ENCODE results near the gene CCDC63. TPM values are rescaled to one million over a fixed set of nuclear protein-coding genes. Genes with fewer than 3 reads are reported as not detected.
"Not testable (repeated sequence)": the region's sequence is repeated elsewhere in the genome, so short reads cannot be mapped to it uniquely, and the experiment has no call there.

Gene CCDC63
- total and polyA plus RNA-seq, 4 donors: not detected

DNA sequence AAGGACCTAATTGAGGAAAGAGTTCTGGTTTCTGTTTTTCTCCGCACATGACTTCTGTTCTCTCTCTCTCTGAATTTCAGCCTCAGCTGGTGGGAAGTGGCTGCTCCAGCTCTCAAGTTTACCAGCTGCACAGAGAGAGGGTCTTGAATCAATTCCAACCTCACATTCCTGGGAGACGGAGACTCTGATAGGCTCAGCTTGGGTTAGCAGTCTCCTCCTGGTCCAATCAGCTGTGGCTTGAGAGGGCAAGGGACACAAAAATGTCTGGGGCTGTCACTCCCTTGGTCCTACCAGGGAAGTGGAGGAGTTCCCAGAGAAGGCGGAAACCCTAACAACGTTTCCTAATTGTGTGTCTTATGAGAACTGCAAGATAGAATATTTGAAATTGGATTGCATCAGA, 7.0 kb downstream of the CCDC63 start:
- no peak overlapping the region for H3K27ac ChIP-seq (ENCODE audit: low read depth, low read length)
- 33% methylated on average over 1 of the region's 4 CpGs for WGBS (ENCODE audit: insufficient coverage)
- no peaks in the 10 kb centered on the region for H3K4me1 ChIP-seq (ENCODE audit: control insufficient read depth, insufficient read depth, low read length)
- peak in 3 of 6 donors; percentile 20 to 69 (median 50) for DNase-seq (ENCODE audit: low read depth in 4 of 6, low spot score in 6 of 6)
- no peaks in the 10 kb centered on the region for H3K9me3 ChIP-seq (ENCODE audit: control insufficient read depth, insufficient read depth, low read length)
- H3K36me3 ChIP-seq (ENCODE audit: control insufficient read depth, insufficient read depth, low read length): no peaks in the 10 kb centered on the region
- no peaks in the 10 kb centered on the region for H3K27me3 ChIP-seq (ENCODE audit: control insufficient read depth, insufficient read depth, low read length)
- H3K4me3 ChIP-seq (ENCODE audit: low read depth, low read length): no peak overlapping the region

DNA sequence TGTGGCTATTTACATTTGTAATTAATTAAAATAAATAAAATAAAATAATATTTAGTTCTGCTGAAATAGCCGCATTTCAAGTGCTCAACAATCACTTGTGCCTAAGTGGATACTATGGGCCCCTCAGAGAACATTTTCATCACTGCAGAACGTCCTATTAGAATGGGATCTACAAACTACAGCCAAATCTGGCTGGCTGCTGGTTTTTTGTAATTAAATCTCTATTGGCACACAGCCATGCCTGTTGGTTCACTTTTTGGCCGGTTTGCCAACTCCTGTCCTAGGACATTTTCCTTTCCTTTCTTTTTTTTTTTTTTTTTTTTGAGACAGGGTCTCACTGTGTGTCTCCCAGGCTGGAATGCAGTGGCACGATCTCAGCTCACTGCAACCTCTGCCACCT, 9.8 kb downstream of the CCDC63 start:
- Histone ChIP-seq H3K27ac (ENCODE audit: low read depth, low read length) (no peak overlapping the region), H3K4me3 (ENCODE audit: low read depth, low read length) (no peak overlapping the region), H3K27me3 (ENCODE audit: control insufficient read depth, insufficient read depth, low read length) (no peaks in the 10 kb centered on the region), H3K9me3 (ENCODE audit: control insufficient read depth, insufficient read depth, low read length) (no peaks in the 10 kb centered on the region), H3K36me3 (ENCODE audit: control insufficient read depth, insufficient read depth, low read length) (no peaks in the 10 kb centered on the region), H3K4me1 (ENCODE audit: control insufficient read depth, insufficient read depth, low read length) (peaks cover 2% of the 10 kb centered on the region)
- 59% methylated on average over 3 of the region's 4 CpGs for WGBS (ENCODE audit: insufficient coverage)
- DNase-seq (ENCODE audit: low read depth in 4 of 6, low spot score in 6 of 6): peak in 2 of 6 donors; percentile 11 to 30

DNA sequence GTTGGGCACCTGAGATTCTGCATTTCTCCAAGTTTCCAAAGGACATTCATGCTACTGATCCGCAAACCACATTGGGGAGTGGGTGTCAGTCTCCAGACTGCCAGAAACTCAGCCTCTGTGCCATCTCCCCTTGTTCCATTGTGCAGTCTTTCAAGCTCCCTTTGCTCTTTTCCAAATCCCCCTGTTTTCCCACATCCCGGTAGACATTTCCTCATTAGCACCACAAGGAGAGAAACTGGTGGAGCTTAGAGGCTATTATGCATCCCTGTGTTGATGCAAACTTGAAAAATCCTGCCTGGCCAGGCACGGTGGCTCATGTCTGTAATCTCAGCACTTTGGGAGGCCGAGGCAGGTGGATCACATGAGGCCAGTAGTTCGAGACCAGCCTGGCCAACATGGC, 10.7 kb downstream of the CCDC63 start:
- WGBS (ENCODE audit: insufficient coverage): 71% methylated on average over 3 of the region's 5 CpGs
- H3K4me1 ChIP-seq (ENCODE audit: control insufficient read depth, insufficient read depth, low read length): peaks cover 8% of the 10 kb centered on the region
- H3K27ac ChIP-seq (ENCODE audit: low read depth, low read length): no peak overlapping the region
- no peak for DNase-seq (ENCODE audit: low read depth in 4 of 6, low spot score in 6 of 6)
- H3K27me3 ChIP-seq (ENCODE audit: control insufficient read depth, insufficient read depth, low read length): no peaks in the 10 kb centered on the region
- no peaks in the 10 kb centered on the region for H3K9me3 ChIP-seq (ENCODE audit: control insufficient read depth, insufficient read depth, low read length)
- no peaks in the 10 kb centered on the region for H3K36me3 ChIP-seq (ENCODE audit: control insufficient read depth, insufficient read depth, low read length)
- H3K4me3 ChIP-seq (ENCODE audit: low read depth, low read length): no peak overlapping the region

DNA sequence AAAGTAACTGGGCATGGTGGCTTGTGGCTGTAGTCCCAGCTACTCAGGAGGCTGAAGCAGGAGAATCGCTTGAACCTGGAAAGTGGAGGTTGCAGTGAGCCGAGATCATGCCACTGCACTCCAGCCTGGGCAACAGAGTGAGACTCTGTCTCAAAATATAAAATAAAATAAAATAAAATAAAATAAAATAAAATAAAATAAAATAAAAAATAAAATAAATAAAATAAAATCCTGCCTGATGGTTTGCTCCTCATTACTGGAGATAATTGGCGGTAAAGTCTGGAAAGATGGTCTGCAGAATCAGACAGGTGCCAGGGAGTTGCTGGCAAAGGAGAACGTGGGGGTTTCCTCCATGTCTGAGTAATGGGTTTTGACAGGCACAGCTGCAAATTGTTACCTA, 11.2 kb downstream of the CCDC63 start:
- not testable (repeated sequence) for H3K27me3 ChIP-seq (ENCODE audit: control insufficient read depth, insufficient read depth, low read length); DNase-seq (ENCODE audit: low read depth in 4 of 6, low spot score in 6 of 6); H3K27ac ChIP-seq (ENCODE audit: low read depth, low read length); H3K4me3 ChIP-seq (ENCODE audit: low read depth, low read length); H3K9me3 ChIP-seq (ENCODE audit: control insufficient read depth, insufficient read depth, low read length); H3K4me1 ChIP-seq (ENCODE audit: control insufficient read depth, insufficient read depth, low read length); H3K36me3 ChIP-seq (ENCODE audit: control insufficient read depth, insufficient read depth, low read length)
- no CpG with 5 or more reads among the region's 4 CpGs for WGBS (ENCODE audit: insufficient coverage)

DNA sequence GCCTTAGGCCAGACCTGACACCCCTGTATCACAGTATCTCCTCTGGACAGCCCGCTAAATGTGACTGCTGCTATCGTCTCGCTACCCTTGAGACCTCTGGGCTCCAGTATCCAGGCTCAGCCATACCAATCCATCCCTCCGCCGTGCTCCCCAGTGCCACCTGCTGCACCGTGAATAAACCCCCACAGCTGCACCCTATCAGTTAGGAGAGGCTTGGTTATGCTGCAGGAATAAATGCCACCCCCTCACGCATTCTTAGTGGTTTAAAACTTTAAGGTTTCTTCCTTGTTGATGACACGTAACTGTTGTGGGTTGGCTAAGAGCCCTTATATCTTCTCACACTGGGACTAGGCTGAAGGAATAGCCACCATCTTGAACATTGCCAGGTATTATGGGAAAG, 12.1 kb downstream of the CCDC63 start:
- Histone ChIP-seq H3K4me1 (ENCODE audit: control insufficient read depth, insufficient read depth, low read length) (peaks cover 9% of the 10 kb centered on the region), H3K9me3 (ENCODE audit: control insufficient read depth, insufficient read depth, low read length) (no peaks in the 10 kb centered on the region), H3K36me3 (ENCODE audit: control insufficient read depth, insufficient read depth, low read length) (no peaks in the 10 kb centered on the region), H3K27ac (ENCODE audit: low read depth, low read length) (no peak overlapping the region), H3K27me3 (ENCODE audit: control insufficient read depth, insufficient read depth, low read length) (no peaks in the 10 kb centered on the region), H3K4me3 (ENCODE audit: low read depth, low read length) (no peak overlapping the region)
- no peak for DNase-seq (ENCODE audit: low read depth in 4 of 6, low spot score in 6 of 6)
- 88% methylated on average over 4 of the region's 8 CpGs for WGBS (ENCODE audit: insufficient coverage)

DNA sequence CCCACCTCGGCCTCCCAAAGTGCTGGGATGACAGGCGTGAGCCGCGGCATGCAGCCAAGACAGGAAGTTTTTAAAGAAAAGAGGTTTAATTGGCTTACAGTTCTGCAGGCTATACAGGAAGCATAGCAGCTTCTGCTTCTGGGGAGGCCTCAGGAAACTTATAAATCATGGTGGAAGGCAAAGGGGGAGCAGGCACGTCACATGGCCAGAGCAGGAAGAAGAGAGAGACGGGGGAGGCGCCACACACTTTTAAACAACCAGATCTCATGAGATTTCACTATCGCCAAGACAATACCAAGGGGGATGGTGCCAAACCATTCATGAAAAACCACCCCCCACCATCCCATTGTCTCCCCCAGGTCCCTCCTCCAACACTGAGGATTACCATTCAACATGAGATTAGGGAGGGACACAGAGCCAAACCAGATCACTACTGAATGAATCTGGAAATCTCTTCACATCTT, 14.1 kb downstream of the CCDC63 start:
- H3K4me3 ChIP-seq (ENCODE audit: low read depth, low read length): no peak overlapping the region
- no peak for DNase-seq (ENCODE audit: low read depth in 4 of 6, low spot score in 6 of 6)
- no peaks in the 10 kb centered on the region for H3K27me3 ChIP-seq (ENCODE audit: control insufficient read depth, insufficient read depth, low read length)
- no peaks in the 10 kb centered on the region for H3K36me3 ChIP-seq (ENCODE audit: control insufficient read depth, insufficient read depth, low read length)
- 59% methylated on average over 4 of the region's 8 CpGs for WGBS (ENCODE audit: insufficient coverage)
- H3K27ac ChIP-seq (ENCODE audit: low read depth, low read length): no peak overlapping the region
- no peaks in the 10 kb centered on the region for H3K9me3 ChIP-seq (ENCODE audit: control insufficient read depth, insufficient read depth, low read length)
- H3K4me1 ChIP-seq (ENCODE audit: control insufficient read depth, insufficient read depth, low read length): peaks cover 9% of the 10 kb centered on the region

DNA sequence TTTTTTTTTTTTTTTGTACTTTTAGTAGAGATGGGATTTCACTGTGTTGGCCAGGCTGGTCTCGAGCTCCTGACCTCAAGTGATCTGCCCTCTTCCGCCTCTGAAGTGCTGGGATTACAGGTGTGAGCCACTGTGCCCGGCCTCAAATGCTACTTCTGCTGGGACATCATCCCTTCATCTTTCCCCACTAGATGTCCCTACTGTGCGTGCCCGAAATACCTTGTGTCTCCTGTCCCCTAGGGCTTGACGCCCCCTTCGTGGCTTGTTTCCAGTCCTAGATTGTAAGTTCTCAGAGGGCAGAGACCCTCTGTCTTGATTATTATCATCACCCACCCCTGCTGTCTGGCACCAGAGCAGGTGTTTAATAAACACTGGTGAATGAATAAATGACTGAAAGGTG, 14.9 kb downstream of the CCDC63 start:
- Histone ChIP-seq H3K4me3 (ENCODE audit: low read depth, low read length) (no peak overlapping the region), H3K36me3 (ENCODE audit: control insufficient read depth, insufficient read depth, low read length) (no peaks in the 10 kb centered on the region), H3K27ac (ENCODE audit: low read depth, low read length) (no peak overlapping the region), H3K9me3 (ENCODE audit: control insufficient read depth, insufficient read depth, low read length) (no peaks in the 10 kb centered on the region), H3K4me1 (ENCODE audit: control insufficient read depth, insufficient read depth, low read length) (peaks cover 9% of the 10 kb centered on the region), H3K27me3 (ENCODE audit: control insufficient read depth, insufficient read depth, low read length) (no peaks in the 10 kb centered on the region)
- 94% methylated on average over 6 of the region's 7 CpGs for WGBS (ENCODE audit: insufficient coverage)
- DNase-seq (ENCODE audit: low read depth in 4 of 6, low spot score in 6 of 6): no peak

DNA sequence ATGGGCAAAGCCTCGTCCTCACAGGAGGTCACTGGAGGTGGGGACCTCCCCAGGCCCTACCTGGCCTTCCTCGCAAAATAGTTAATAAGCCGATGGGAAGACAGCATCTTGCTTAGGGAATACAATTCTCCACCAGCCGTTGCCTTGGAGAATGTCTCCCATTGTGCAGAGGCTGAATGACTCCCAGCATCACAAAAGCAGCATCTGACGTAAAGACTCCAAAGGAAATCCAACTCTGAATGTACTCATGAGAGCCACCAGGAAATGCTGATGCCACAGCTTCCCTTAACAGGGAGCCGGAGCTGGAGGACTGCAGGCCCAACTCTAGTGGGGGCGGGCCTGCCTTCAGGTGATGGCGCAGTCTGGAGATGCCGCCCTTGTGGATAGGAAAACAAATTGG, 15.5 kb downstream of the CCDC63 start:
- peak in 2 of 6 donors; percentile 14 to 38 for DNase-seq (ENCODE audit: low read depth in 4 of 6, low spot score in 6 of 6)
- H3K4me3 ChIP-seq (ENCODE audit: low read depth, low read length): no peak overlapping the region
- no peak overlapping the region for H3K27ac ChIP-seq (ENCODE audit: low read depth, low read length)
- H3K27me3 ChIP-seq (ENCODE audit: control insufficient read depth, insufficient read depth, low read length): no peaks in the 10 kb centered on the region
- H3K4me1 ChIP-seq (ENCODE audit: control insufficient read depth, insufficient read depth, low read length): peaks cover 9% of the 10 kb centered on the region
- WGBS (ENCODE audit: insufficient coverage): 24% methylated on average over 4 of the region's 9 CpGs
- no peaks in the 10 kb centered on the region for H3K9me3 ChIP-seq (ENCODE audit: control insufficient read depth, insufficient read depth, low read length)
- H3K36me3 ChIP-seq (ENCODE audit: control insufficient read depth, insufficient read depth, low read length): no peaks in the 10 kb centered on the region

DNA sequence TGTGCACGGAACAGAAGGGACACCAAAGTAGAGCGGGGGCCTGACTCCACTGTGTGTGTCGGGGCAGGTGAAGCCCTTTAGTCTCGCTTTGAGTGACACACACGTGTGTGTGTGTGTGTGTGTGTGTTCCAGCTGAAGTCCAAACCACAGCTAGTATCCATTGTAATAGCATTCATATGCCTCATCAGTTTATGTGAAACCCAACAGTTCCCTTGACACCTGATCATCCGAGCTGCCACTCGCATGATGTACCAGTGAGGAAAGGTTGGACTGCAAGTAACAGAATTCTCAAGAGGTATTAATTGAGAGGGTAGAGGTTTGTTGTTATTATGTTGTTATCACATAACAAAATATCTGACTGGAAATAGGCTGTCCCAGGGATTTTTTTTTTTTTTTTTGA, 16.4 kb downstream of the CCDC63 start:
- 100% methylated on average over 1 of the region's 7 CpGs for WGBS (ENCODE audit: insufficient coverage)
- Histone ChIP-seq H3K4me1 (ENCODE audit: control insufficient read depth, insufficient read depth, low read length) (peaks cover 9% of the 10 kb centered on the region), H3K9me3 (ENCODE audit: control insufficient read depth, insufficient read depth, low read length) (no peaks in the 10 kb centered on the region), H3K27me3 (ENCODE audit: control insufficient read depth, insufficient read depth, low read length) (no peaks in the 10 kb centered on the region), H3K4me3 (ENCODE audit: low read depth, low read length) (no peak overlapping the region), H3K36me3 (ENCODE audit: control insufficient read depth, insufficient read depth, low read length) (no peaks in the 10 kb centered on the region), H3K27ac (ENCODE audit: low read depth, low read length) (no peak overlapping the region)
- DNase-seq (ENCODE audit: low read depth in 4 of 6, low spot score in 6 of 6): no peak

DNA sequence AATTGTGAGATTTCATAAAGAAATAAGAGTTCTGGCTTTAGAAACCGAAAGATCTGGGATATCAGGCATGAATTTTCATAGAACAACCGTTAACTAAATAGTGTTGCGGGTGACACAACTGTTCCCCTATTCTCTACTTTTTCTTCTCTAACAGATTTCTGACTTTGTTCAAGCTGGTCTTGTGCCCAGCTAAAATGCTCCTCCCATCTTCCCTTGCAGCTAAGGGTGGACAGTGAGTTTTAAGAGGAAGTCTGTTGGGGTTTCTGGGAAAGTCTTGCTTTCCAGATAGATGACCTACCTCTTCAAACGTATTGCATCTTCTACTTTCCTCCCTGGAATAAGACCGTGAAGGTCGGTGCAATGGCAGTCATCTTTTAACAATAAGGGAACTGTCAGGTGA, 18.7 kb downstream of the CCDC63 start:
- Histone ChIP-seq H3K36me3 (ENCODE audit: control insufficient read depth, insufficient read depth, low read length) (no peaks in the 10 kb centered on the region), H3K9me3 (ENCODE audit: control insufficient read depth, insufficient read depth, low read length) (no peaks in the 10 kb centered on the region), H3K27me3 (ENCODE audit: control insufficient read depth, insufficient read depth, low read length) (no peaks in the 10 kb centered on the region), H3K27ac (ENCODE audit: low read depth, low read length) (no peak overlapping the region), H3K4me1 (ENCODE audit: control insufficient read depth, insufficient read depth, low read length) (peaks cover 9% of the 10 kb centered on the region), H3K4me3 (ENCODE audit: low read depth, low read length) (no peak overlapping the region)
- DNase-seq (ENCODE audit: low read depth in 4 of 6, low spot score in 6 of 6): no peak
- WGBS (ENCODE audit: insufficient coverage): 100% methylated on average over 2 of the region's 6 CpGs

Data from spinal cord (tissue), 10 donors.